ENCODE results near the gene CACFD1.

Gene CACFD1

DNA sequence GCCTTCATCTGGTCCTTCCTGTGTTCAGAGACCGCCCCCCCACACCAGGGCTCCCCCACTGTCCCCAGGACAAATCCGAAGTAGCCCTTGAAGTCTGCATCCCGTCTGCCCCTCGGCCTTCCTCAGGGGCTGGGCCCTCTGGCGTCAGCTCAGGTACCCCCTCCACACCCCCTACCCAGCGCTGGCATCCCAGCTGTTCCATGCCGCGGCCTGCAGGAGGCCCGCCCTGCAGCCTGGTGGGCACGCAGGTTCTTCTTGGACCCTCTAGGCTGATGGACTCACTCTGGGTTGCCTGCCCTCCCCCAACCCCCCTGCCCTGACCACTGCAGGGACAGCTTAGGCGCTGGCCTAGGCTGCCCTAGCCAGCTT lies 12.5 kb downstream of the CACFD1 start:
- no peak for DNase-seq (ENCODE audit: low read depth)
- in situ Hi-C loops (cut with HindIII; ENCODE audit: low sequenced_read_pairs): no loop called here

DNA sequence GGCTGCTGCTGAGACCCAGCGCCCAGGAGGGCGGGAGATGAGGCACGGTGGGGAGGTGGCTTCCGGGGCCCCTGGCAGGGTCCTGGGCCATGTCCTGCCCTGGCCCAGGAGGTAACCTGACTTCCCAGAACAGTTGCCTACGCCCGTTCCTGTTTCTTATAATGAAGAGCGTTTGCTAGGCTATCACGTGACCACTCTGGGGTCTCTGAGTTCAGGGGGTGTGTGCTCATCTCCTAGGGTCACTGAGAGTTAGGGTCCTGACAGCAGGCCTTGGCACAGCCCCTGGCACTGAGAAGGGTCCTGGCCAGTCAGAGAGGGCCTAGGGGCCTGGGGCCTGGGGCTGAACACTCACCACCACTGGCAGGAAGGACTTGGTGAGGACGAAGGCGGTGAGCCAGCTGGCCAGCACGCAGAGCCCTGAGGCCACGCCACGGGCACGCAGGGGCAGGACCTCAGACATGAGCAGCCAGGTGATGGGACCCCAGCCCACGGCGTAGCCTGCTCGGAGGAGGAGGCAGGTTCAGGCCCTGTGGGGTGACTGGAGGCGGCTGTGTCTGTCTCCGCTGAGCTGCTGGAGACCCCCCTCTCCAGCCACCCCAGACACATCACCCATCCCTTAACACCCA lies 13.1 kb downstream of the CACFD1 start:
- TF ChIP-seq, protein P1, sequence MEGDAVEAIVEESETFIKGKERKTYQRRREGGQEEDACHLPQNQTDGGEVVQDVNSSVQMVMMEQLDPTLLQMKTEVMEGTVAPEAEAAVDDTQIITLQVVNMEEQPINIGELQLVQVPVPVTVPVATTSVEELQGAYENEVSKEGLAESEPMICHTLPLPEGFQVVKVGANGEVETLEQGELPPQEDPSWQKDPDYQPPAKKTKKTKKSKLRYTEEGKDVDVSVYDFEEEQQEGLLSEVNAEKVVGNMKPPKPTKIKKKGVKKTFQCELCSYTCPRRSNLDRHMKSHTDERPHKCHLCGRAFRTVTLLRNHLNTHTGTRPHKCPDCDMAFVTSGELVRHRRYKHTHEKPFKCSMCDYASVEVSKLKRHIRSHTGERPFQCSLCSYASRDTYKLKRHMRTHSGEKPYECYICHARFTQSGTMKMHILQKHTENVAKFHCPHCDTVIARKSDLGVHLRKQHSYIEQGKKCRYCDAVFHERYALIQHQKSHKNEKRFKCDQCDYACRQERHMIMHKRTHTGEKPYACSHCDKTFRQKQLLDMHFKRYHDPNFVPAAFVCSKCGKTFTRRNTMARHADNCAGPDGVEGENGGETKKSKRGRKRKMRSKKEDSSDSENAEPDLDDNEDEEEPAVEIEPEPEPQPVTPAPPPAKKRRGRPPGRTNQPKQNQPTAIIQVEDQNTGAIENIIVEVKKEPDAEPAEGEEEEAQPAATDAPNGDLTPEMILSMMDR (IDR thresholded peaks at IDR 0.05; ENCODE audit: low read depth, low read length, missing control alignments): no peak
- H3K4me3 ChIP-seq (ENCODE audit: low read depth, low read length): no peak overlapping the region
- no peak for DNase-seq (ENCODE audit: low read depth)
- in situ Hi-C loops (cut with HindIII; ENCODE audit: low sequenced_read_pairs): no loop called here

More for the DNA sequence above, 12.5 kb downstream of the CACFD1 start:
- H3K4me3 ChIP-seq (ENCODE audit: low read depth, low read length): no peak overlapping the region
- TF ChIP-seq, protein P1 (IDR thresholded peaks at IDR 0.05; ENCODE audit: low read depth, low read length, missing control alignments): no peak

DNA sequence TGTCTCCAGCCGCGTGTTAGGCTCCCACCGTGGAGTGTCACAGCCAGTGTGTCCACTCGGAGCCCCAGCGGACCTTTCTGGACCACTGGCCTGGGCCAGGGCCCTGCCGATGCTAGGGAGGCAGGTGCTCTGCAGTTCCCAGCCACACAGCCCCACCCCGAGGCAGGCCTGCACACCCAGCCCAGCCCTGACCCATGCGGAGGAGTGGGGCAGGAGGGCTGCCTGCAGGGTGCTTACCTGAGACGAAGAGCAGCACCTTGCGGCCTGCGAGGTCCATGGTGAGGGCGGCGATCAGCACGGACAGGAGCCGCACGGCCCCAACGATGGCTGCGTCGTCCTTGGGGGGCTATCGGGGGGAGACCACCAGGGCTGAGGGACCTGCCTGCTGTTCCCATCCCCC lies 14.0 kb downstream of the CACFD1 start:
- DNase-seq (ENCODE audit: low read depth): no peak
- H3K4me3 ChIP-seq (ENCODE audit: low read depth, low read length): no peak overlapping the region
- in situ Hi-C loops (cut with HindIII; ENCODE audit: low sequenced_read_pairs): no loop called here
- TF ChIP-seq, protein P1 (IDR thresholded peaks at IDR 0.05; ENCODE audit: low read depth, low read length, missing control alignments): no peak

DNA sequence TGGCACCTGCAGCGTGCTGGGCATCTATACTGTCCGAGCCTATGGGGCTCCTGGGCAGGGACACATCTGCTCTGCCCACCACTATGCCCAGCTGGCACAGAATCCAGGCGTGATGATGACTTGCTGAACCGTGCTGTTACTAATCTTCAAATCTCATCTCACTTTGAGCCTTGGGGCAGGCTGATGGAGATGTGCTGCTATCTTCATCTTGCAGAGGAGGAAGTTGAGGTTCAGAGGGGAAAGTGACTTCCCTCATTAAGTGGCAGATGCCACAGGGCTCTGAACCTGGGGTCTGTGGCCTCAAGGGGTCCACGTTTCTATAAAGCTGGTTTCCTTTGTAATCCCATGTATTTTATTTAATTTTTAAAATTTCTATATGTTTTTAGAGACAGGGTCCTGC lies 14.4 kb downstream of the CACFD1 start:
- H3K4me3 ChIP-seq (ENCODE audit: low read depth, low read length): no peak overlapping the region
- in situ Hi-C loops (cut with HindIII; ENCODE audit: low sequenced_read_pairs): no loop called here
- TF ChIP-seq, protein P1 (IDR thresholded peaks at IDR 0.05; ENCODE audit: low read depth, low read length, missing control alignments): no peak
- DNase-seq (ENCODE audit: low read depth): no peak

GRCh38 chr9:133474853-133475252 lies 15.1 kb downstream of the CACFD1 start:
- no peak overlapping the region for H3K4me3 ChIP-seq (ENCODE audit: low read depth, low read length)
- no peak for DNase-seq (ENCODE audit: low read depth)
- in situ Hi-C loops (cut with HindIII; ENCODE audit: low sequenced_read_pairs): no loop called here
- TF ChIP-seq, protein P1 (IDR thresholded peaks at IDR 0.05; ENCODE audit: low read depth, low read length, missing control alignments): no peak

GRCh38 chr9:133475292-133476012 lies 15.7 kb downstream of the CACFD1 start:
- no peak overlapping the region for H3K4me3 ChIP-seq (ENCODE audit: low read depth, low read length)
- TF ChIP-seq, protein P1 (IDR thresholded peaks at IDR 0.05; ENCODE audit: low read depth, low read length, missing control alignments): no peak
- in situ Hi-C loops (cut with HindIII; ENCODE audit: low sequenced_read_pairs): no loop called here
- DNase-seq (ENCODE audit: low read depth): no peak
